Measurements from ENCODE around the gene EPC1.

The EPC1 gene

GRCh38 chr10:32346134-32346550, 816 bp downstream of the EPC1 start:
- peak; percentile 66 for TF ChIP-seq CTCF (conservative IDR thresholded peaks at IDR 0.05; ENCODE audit: low read length)
- peak; percentile 96 for DNase-seq (ENCODE audit: low read depth)
- peak overlapping the region; percentile 94 for H3K4me3 ChIP-seq (ENCODE audit: low read length)

- TF ChIP-seq CTCF (conservative IDR thresholded peaks at IDR 0.05; ENCODE audit: low read length) = no peak
- no peak for DNase-seq (ENCODE audit: low read depth)
- no peak overlapping the region for H3K4me3 ChIP-seq (ENCODE audit: low read length)
Measured at GRCh38 chr10:32341596-32341995, 5.4 kb downstream of the EPC1 start.

- no peak overlapping the region for H3K4me3 ChIP-seq (ENCODE audit: low read length)
- DNase-seq (ENCODE audit: low read depth) = no peak
- no peak for TF ChIP-seq CTCF (conservative IDR thresholded peaks at IDR 0.05; ENCODE audit: low read length)
Measured at GRCh38 chr10:32340596-32341180, 6.3 kb downstream of the EPC1 start.

- DNase-seq (ENCODE audit: low read depth) = peak; percentile 18
- no peak for TF ChIP-seq CTCF (conservative IDR thresholded peaks at IDR 0.05; ENCODE audit: low read length)
- H3K4me3 ChIP-seq (ENCODE audit: low read length) = no peak overlapping the region
Measured at GRCh38 chr10:32338262-32338661, 8.7 kb downstream of the EPC1 start.

- no peak for DNase-seq (ENCODE audit: low read depth)
- H3K4me3 ChIP-seq (ENCODE audit: low read length) = no peak overlapping the region
- no peak for TF ChIP-seq CTCF (conservative IDR thresholded peaks at IDR 0.05; ENCODE audit: low read length)
Measured at GRCh38 chr10:32337350-32337749, 9.6 kb downstream of the EPC1 start.

- no peak for TF ChIP-seq CTCF (conservative IDR thresholded peaks at IDR 0.05; ENCODE audit: low read length)
- no peak overlapping the region for H3K4me3 ChIP-seq (ENCODE audit: low read length)
- DNase-seq (ENCODE audit: low read depth) = no peak
Measured at GRCh38 chr10:32333849-32334248, 13.1 kb downstream of the EPC1 start.

GRCh38 chr10:32332299-32332750, 14.6 kb downstream of the EPC1 start:
- H3K4me3 ChIP-seq (ENCODE audit: low read length) = no peak overlapping the region
- DNase-seq (ENCODE audit: low read depth) = no peak

More at GRCh38 chr10:32332299-32332750, 14.6 kb downstream of the EPC1 start:
- TF ChIP-seq CTCF (conservative IDR thresholded peaks at IDR 0.05; ENCODE audit: low read length) = no peak

Measured in AG10803 (cell line).